Tibial artery (tissue), 4 donors: ENCODE data around the gene UIMC1.
A peak's percentile ranks its signal among the peaks of the same experiment; 100 is the strongest.

Experiments used
- DNase-seq, 2 donors: peaks; one replicate each; pipeline ENCODE4 v3.0.0-alpha.2; 2019
- H3K27ac ChIP-seq, 2 donors: fragments of 200-600 bp; sonication (generic) in 1 of 2; 1 replicate in 1 of 2; 2 replicates in 1 of 2; pipeline ENCODE4 v1.5.1; 2018 to 2019; ENCODE audit warnings: mild to moderate bottlenecking in 1 of 2
- H3K27me3 ChIP-seq, 2 donors: fragments of 200-600 bp; sonication (generic) in 1 of 2; one replicate each; pipeline versions ENCODE4 v1.5.1 to v1.6.0; 2016 to 2019
- H3K36me3 ChIP-seq, 3 donors: fragments of 200-600 bp; sonication (generic) in 2 of 3; one replicate each; pipeline ENCODE4 v1.5.1; 2016 to 2019; ENCODE audit warnings: mild to moderate bottlenecking in 2 of 3
- H3K4me1 ChIP-seq, 4 donors: fragments of 200-600 bp; sonication (generic) in 2 of 4; 1 replicate in 3 of 4; 2 replicates in 1 of 4; pipeline ENCODE4 v1.5.1; 2016 to 2019
- H3K4me3 ChIP-seq, 2 donors: fragments of 200-600 bp; sonication (generic) in 1 of 2; 1 replicate in 1 of 2; 2 replicates in 1 of 2; pipeline ENCODE4 v1.5.1; 2018 to 2019; ENCODE audit warnings: mild to moderate bottlenecking in 2 of 2
- H3K9me3 ChIP-seq, 3 donors: fragments of 200-600 bp; sonication (generic) in 1 of 3; one replicate each; pipeline ENCODE4 v1.5.1; 2016 to 2019
- intact Hi-C: fragments of 100-400 bp; cut with DNase I; formaldehyde crosslinking; loops from one replicate; pipeline ENCODE4 v1.15.0; 2023; ENCODE audit warnings: low total_unique reads
- TF ChIP-seq, protein P1 (sequence below), 2 experiments: fragments of 200-600 bp in 1 of 2; fragments of 450-650 bp in 1 of 2; IDR thresholded peaks; one replicate each; pipeline ENCODE4 v1.5.1; 2017 to 2019; ENCODE audit warnings: antibody characterized with exemption in 2 of 2, mild to moderate bottlenecking in 1 of 2, moderate library complexity in 1 of 2

Gene UIMC1

DNA sequence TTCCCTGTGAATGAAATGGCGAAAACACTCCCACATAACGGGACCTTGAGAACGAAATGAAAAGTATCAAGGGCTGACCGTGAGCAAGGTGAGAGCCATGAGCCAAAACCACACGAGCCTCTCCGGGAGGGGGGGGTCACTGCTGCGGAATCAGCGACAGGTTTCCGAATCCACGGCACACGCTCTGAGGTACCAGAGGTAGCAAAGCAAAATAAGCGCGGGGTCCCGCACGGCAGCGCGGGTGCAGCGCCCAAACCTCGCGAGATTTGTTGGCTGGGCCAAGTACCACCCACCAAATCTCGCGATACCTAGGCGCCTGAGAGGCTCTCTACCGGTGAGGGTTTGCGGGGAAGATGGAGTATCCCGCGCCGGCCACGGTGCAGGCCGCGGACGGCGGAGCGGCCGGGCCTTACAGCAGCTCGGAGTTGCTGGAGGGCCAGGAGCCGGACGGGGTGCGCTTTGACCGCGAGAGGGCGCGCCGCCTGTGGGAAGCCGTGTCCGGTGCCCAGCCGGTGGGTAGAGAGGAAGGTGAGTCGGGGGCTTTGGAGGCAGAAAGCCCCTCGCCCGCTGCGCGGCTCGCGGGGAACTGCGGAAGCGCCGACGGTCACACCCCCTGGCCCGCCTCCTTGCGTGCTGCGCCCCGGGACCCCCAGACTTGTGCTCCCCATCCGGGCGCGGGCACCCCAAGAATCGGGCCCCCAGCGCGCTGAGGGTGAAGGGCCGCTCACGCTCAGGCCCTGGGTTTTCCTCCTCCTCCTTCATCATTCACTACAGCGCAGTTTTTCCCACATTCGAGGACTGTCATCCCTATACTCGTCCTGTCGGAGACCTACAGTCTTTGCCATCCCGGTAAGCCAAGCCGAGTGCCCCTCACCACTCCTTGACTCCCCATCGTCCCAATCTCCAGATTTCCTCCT, 16.1 kb upstream of the UIMC1 start, which contains the start of gene ZNF346:
ZNF346 (plus strand) TSS at position 311 of the 917 bp plus-strand sequence; CDS start at position 354, 43 bp downstream.
- peak; percentile 90 to 94 for DNase-seq
- TF ChIP-seq, protein P1, sequence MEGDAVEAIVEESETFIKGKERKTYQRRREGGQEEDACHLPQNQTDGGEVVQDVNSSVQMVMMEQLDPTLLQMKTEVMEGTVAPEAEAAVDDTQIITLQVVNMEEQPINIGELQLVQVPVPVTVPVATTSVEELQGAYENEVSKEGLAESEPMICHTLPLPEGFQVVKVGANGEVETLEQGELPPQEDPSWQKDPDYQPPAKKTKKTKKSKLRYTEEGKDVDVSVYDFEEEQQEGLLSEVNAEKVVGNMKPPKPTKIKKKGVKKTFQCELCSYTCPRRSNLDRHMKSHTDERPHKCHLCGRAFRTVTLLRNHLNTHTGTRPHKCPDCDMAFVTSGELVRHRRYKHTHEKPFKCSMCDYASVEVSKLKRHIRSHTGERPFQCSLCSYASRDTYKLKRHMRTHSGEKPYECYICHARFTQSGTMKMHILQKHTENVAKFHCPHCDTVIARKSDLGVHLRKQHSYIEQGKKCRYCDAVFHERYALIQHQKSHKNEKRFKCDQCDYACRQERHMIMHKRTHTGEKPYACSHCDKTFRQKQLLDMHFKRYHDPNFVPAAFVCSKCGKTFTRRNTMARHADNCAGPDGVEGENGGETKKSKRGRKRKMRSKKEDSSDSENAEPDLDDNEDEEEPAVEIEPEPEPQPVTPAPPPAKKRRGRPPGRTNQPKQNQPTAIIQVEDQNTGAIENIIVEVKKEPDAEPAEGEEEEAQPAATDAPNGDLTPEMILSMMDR (IDR thresholded peaks at IDR 0.05): peak; percentile 49
- intact Hi-C loops: no loop called here
- peaks cover 0 to 6% (median 0%) of the 10 kb centered on the region in 3 donors for H3K36me3 ChIP-seq
- peak within 1 kb of the TSS; percentile 83 to 91 for H3K27ac ChIP-seq
- H3K9me3 ChIP-seq: no peaks in the 10 kb centered on the region
- peak within 1 kb of the TSS; percentile 90 to 93 for H3K4me3 ChIP-seq
- no peaks in the 10 kb centered on the region for H3K27me3 ChIP-seq
- peaks cover 0 to 13% (median 11%) of the 10 kb centered on the region in 4 donors for H3K4me1 ChIP-seq

DNA sequence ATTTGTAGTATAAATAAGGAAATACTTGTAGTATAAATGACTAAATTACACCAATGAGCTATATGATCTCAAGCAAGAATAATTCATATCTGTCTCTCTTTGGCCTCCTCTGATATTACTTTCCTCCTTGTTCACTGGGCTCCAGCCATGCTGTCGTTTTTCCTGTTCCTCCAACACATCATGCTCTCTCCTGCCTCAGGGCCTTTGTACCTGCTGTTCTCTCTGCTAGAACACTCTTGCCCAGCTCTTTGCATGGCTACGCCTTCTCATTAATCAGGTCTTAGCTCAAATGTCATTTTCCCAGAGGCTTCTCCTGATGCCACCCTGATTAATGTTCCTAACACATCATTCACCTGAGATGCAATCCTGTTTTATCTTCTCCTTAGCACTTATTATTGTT, 13.5 kb upstream of the UIMC1 start:
- TF ChIP-seq, protein P1 (IDR thresholded peaks at IDR 0.05): no peak

DNA sequence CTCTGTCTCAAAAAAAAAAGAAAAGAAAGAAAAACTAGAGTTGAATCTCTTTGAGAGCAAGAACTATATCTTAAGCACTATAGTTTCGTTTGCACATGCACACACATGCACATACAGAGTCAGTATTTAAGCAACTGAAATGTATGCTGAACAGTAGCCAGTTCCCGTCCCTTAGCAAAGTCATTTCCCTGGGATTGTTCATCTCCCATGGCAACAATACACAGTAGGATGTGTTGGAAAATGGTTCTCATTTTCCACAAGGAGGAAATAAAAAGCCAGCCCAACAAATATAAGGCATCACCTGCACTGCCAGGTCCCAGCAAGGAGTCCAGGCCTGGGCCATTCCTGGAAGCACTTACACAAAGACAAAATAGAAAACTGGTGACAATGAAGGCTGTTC, 11.8 kb upstream of the UIMC1 start:
- no peaks in the 10 kb centered on the region for H3K27me3 ChIP-seq
- intact Hi-C loops: loop anchor here (5.0 kb wide), 1 partner anchor 1119 kb away; no protein-coding TSS in a partner anchor
- no peak overlapping the region for H3K4me3 ChIP-seq
- H3K36me3 ChIP-seq: no peaks in the 10 kb centered on the region
- TF ChIP-seq, protein P1 (IDR thresholded peaks at IDR 0.05): no peak
- no peaks in the 10 kb centered on the region for H3K9me3 ChIP-seq
- DNase-seq: no peak
- no peak overlapping the region for H3K27ac ChIP-seq
- peaks cover 0 to 16% (median 10%) of the 10 kb centered on the region in 4 donors for H3K4me1 ChIP-seq

More for the DNA sequence above, 13.5 kb upstream of the UIMC1 start:
- intact Hi-C loops: loop anchor here (2.0 kb wide), 1 partner anchor 71 kb away; no protein-coding TSS in a partner anchor
- H3K27me3 ChIP-seq: no peaks in the 10 kb centered on the region
- H3K27ac ChIP-seq: no peak overlapping the region
- H3K4me3 ChIP-seq: no peak overlapping the region
- H3K9me3 ChIP-seq: no peaks in the 10 kb centered on the region
- no peak for DNase-seq
- H3K36me3 ChIP-seq: no peaks in the 10 kb centered on the region
- peaks cover 0 to 13% (median 11%) of the 10 kb centered on the region in 4 donors for H3K4me1 ChIP-seq

DNA sequence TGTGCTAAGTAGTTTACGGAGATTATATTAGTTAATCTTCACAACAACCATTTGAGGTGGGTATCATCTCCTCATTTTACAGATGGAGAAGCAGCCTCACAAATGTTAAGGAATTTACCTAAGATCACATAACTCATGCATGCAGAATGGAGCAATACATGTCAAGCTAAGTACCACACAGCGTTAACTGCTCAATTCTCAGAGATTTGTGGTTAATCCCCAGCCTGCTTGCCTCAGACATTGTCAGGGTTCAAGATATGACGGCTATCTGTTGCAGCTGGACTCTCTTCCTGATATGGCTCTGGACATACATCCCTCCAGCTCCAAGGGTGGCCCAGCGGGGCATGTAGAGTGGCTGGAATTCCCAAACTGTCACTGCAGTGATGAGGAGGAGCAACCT, 8.6 kb upstream of the UIMC1 start:
- intact Hi-C loops: loop anchor here (5.0 kb wide), 1 partner anchor 1122 kb away; no protein-coding TSS in a partner anchor
- no peak for DNase-seq
- no peaks in the 10 kb centered on the region for H3K36me3 ChIP-seq

DNA sequence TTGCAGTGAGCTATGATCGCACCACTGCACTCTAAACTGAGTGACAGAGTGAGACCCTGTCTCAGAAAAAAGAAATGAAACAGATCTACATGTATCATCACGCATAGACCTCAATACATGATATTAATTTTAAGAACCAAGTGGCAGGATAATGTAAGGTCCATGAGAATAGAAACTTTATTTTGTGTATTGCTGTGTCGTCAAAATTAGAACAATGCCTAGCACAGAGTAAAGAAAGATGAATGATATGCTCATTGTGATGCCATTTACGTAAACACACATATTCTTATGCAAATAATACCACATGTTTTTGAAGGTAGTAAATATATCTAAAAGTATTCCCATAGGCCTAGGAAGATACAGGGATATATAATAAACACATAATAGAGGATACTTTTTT, 3.6 kb upstream of the UIMC1 start:
- H3K4me3 ChIP-seq: no peak overlapping the region
- peaks cover 0 to 14% (median 7%) of the 10 kb centered on the region in 4 donors for H3K4me1 ChIP-seq
- no peaks in the 10 kb centered on the region for H3K36me3 ChIP-seq
- TF ChIP-seq, protein P1 (IDR thresholded peaks at IDR 0.05): no peak
- no peaks in the 10 kb centered on the region for H3K27me3 ChIP-seq
- H3K27ac ChIP-seq: no peak overlapping the region
- DNase-seq: no peak
- no peaks in the 10 kb centered on the region for H3K9me3 ChIP-seq
- intact Hi-C loops: no loop called here

More for the DNA sequence above, 8.6 kb upstream of the UIMC1 start:
- no peak overlapping the region for H3K27ac ChIP-seq
- no peaks in the 10 kb centered on the region for H3K27me3 ChIP-seq
- H3K9me3 ChIP-seq: no peaks in the 10 kb centered on the region
- H3K4me3 ChIP-seq: no peak overlapping the region
- TF ChIP-seq, protein P1 (IDR thresholded peaks at IDR 0.05): no peak
- H3K4me1 ChIP-seq: peaks cover 0 to 6% (median 3%) of the 10 kb centered on the region in 4 donors
